Osteoblast (primary cell): ENCODE measurements around the gene FLT4. TPM values are rescaled to one million over a fixed set of nuclear protein-coding genes. Genes with fewer than 3 reads are reported as not detected.

Experiments
- DNase-seq: peaks from one replicate; pipeline ENCODE4 v3.0.0; 2011; ENCODE audit warnings: low spot score, mixed read lengths; ENCODE audit not compliant: insufficient read length; ENCODE audit errors: missing footprints
- H2AFZ ChIP-seq: 2 replicates; pipeline ENCODE4 v1.6.0; 2011; ENCODE audit warnings: mild to moderate bottlenecking, low read length
- H3K27ac ChIP-seq: 2 replicates; pipeline ENCODE4 v1.5.1; 2011; ENCODE audit warnings: mild to moderate bottlenecking, low read depth, low read length, moderate library complexity
- H3K27me3 ChIP-seq: 2 replicates; pipeline ENCODE4 v1.6.0; 2012; ENCODE audit warnings: mild to moderate bottlenecking, control low read depth, inconsistent platforms, low read length, moderate library complexity; ENCODE audit not compliant: insufficient read depth
- H3K36me3 ChIP-seq: 2 replicates; pipeline ENCODE4 v1.5.1; 2011; ENCODE audit warnings: mild to moderate bottlenecking, low read length, control low read depth, moderate library complexity; ENCODE audit not compliant: insufficient read depth
- H3K4me1 ChIP-seq: 2 replicates; pipeline ENCODE4 v1.5.1; 2011; ENCODE audit warnings: mild to moderate bottlenecking, low read length, control low read depth, moderate library complexity; ENCODE audit not compliant: insufficient read depth
- H3K4me2 ChIP-seq: 2 replicates; pipeline ENCODE4 v1.6.0; 2011; ENCODE audit warnings: mild to moderate bottlenecking, low read length; ENCODE audit not compliant: insufficient read depth
- H3K4me3 ChIP-seq: fragments of 200-600 bp; sonication (generic); 3 replicates; pipeline ENCODE4 v1.5.1; 2012; ENCODE audit warnings: mild to moderate bottlenecking, low read length, inconsistent platforms; ENCODE audit not compliant: insufficient read depth
- H3K79me2 ChIP-seq: 2 replicates; pipeline ENCODE4 v1.6.0; 2012; ENCODE audit warnings: mild to moderate bottlenecking, low read length, control low read depth, inconsistent platforms; ENCODE audit not compliant: insufficient read depth
- H3K9me3 ChIP-seq: 2 replicates; pipeline ENCODE4 v1.5.1; 2011; ENCODE audit warnings: low read depth, low read length, control low read depth
- H4K20me1 ChIP-seq: 2 replicates; pipeline ENCODE4 v1.6.0; 2012; ENCODE audit warnings: mild to moderate bottlenecking, low read length, control low read depth; ENCODE audit not compliant: insufficient read depth
- total RNA-seq: library from RNA; depleted of rRNA; stranded (reverse); fragments of >200 nt; gene quantifications from 2 replicates; pipeline ENCODE4 v1.2.3, GENCODE V29; 2012
- TF ChIP-seq, protein P1 (sequence below): IDR thresholded peaks from 2 replicates; pipeline ENCODE4 v1.5.1; 2011; ENCODE audit warnings: mild to moderate bottlenecking, low read depth, low read length, moderate library complexity; ENCODE audit errors: extremely low read depth

Gene FLT4
- total RNA-seq, 1 donor, result not detected

DNA sequence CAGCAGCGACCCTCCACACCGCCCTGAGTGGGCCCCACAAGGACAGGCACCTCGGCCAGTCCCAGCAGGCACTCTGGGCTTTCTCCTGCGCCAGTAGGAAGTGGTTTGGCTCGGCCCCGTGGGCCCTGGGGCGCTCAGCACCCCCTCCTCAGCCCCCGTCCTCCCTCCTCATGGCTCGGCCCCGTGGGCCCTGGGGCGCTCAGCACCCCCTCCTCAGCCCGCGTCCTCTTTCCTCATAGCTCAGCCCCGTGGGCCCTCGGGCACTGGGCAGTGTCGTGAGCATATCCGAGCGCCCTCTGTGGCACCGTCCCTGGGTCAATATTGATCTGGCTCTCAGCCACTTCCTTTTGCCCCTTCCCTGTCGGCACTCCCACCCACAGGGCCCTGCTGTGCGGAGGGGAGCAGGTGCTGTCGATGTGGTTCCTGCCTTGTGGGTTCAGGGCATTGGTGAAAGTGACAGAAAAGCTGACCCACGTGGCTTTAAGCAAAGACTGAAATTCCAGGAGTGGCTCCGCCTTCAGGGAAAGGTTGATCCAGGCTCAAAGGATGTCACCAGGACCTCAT is 52.6 kb downstream of the FLT4 start:
- TF ChIP-seq, protein P1, sequence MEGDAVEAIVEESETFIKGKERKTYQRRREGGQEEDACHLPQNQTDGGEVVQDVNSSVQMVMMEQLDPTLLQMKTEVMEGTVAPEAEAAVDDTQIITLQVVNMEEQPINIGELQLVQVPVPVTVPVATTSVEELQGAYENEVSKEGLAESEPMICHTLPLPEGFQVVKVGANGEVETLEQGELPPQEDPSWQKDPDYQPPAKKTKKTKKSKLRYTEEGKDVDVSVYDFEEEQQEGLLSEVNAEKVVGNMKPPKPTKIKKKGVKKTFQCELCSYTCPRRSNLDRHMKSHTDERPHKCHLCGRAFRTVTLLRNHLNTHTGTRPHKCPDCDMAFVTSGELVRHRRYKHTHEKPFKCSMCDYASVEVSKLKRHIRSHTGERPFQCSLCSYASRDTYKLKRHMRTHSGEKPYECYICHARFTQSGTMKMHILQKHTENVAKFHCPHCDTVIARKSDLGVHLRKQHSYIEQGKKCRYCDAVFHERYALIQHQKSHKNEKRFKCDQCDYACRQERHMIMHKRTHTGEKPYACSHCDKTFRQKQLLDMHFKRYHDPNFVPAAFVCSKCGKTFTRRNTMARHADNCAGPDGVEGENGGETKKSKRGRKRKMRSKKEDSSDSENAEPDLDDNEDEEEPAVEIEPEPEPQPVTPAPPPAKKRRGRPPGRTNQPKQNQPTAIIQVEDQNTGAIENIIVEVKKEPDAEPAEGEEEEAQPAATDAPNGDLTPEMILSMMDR, result no peak
- no peaks in the 10 kb centered on the region for H3K9me3 ChIP-seq
- H3K36me3 ChIP-seq, result no peaks in the 10 kb centered on the region
- peaks cover 21% of the 10 kb centered on the region for H3K27me3 ChIP-seq
- H3K4me1 ChIP-seq, result no peaks in the 10 kb centered on the region
- H3K27ac ChIP-seq, result no peak overlapping the region
- H2AFZ ChIP-seq, result no peak overlapping the region
- H3K79me2 ChIP-seq, result no peaks in the 10 kb centered on the region
- H3K4me3 ChIP-seq, result no peak overlapping the region
- no peak overlapping the region for H3K4me2 ChIP-seq
- H4K20me1 ChIP-seq, result no peaks in the 10 kb centered on the region
- DNase-seq, result peak; percentile 55

- Histone ChIP-seq H4K20me1 (no peaks in the 10 kb centered on the region), H3K4me3 (no peak overlapping the region), H3K27ac (no peak overlapping the region), H3K36me3 (no peaks in the 10 kb centered on the region), H3K27me3 (peaks cover 26% of the 10 kb centered on the region), H3K4me1 (no peaks in the 10 kb centered on the region), H2AFZ (no peak overlapping the region), H3K79me2 (no peaks in the 10 kb centered on the region), H3K9me3 (no peaks in the 10 kb centered on the region), H3K4me2 (no peak overlapping the region)
- peak; percentile 48 for DNase-seq
- TF ChIP-seq, protein P1, result no peak
Observed at GRCh38 chr5:180596115-180596667, 53.2 kb downstream of the FLT4 start.

DNA sequence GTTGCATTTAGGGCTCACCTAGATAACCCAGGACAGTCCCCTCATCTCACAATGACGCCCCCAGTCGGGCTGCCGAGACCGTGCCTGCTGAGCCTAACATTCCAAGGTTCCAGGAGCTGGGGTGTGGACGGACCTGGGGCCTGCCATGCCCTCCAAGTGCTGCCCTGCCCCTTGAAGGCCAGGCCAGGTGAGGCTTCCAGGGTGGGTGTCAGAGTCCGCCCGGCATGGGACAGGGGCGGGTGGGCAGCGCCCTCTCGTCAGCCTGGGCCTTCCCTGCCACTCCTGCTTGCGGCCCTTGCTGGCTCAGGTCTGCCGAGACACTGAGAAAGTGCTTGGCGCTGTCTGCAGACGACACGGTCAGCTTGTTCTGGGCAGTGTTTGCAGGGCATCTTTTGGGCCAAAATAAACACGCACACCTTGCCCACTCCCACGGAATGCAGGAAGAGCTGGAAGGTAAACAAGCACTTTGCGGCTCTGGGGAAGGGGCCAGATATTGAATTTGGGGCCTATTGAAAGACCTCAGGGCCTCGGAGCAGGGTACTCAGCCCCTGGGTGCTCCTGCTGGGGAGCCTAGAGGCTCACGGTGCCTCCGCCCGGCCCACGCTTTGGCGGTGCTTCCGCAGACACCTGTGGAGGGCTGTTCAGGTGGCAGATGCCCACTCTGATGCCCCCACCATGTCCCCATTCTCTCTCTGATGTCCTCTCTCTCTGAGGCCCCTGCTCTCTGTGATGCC is 53.9 kb downstream of the FLT4 start:
- DNase-seq, result peak; percentile 80
- no peak overlapping the region for H3K27ac ChIP-seq
- no peak overlapping the region for H2AFZ ChIP-seq
- H3K4me1 ChIP-seq, result no peaks in the 10 kb centered on the region
- TF ChIP-seq, protein P1, result no peak
- no peaks in the 10 kb centered on the region for H3K36me3 ChIP-seq
- no peaks in the 10 kb centered on the region for H3K79me2 ChIP-seq
- H3K9me3 ChIP-seq, result no peaks in the 10 kb centered on the region
- H4K20me1 ChIP-seq, result no peaks in the 10 kb centered on the region
- H3K27me3 ChIP-seq, result peaks cover 33% of the 10 kb centered on the region
- H3K4me2 ChIP-seq, result no peak overlapping the region
- H3K4me3 ChIP-seq, result no peak overlapping the region

- Histone ChIP-seq H3K27me3 (peaks cover 38% of the 10 kb centered on the region), H4K20me1 (no peaks in the 10 kb centered on the region), H3K4me1 (no peaks in the 10 kb centered on the region), H3K4me2 (no peak overlapping the region), H2AFZ (no peak overlapping the region), H3K9me3 (no peaks in the 10 kb centered on the region), H3K36me3 (no peaks in the 10 kb centered on the region), H3K27ac (no peak overlapping the region), H3K4me3 (no peak overlapping the region), H3K79me2 (no peaks in the 10 kb centered on the region)
- TF ChIP-seq, protein P1, result no peak
- peak; percentile 25 for DNase-seq
Observed at GRCh38 chr5:180595046-180595379, 54.4 kb downstream of the FLT4 start.
